ENCODE measurements around the gene HECTD4. TPM values are rescaled to one million over a fixed set of nuclear protein-coding genes. Genes with fewer than 3 reads are reported as not detected.
A peak's percentile ranks its signal among the peaks of the same experiment; 100 is the strongest.

HECTD4 gene
- total and polyA plus RNA-seq, 9 of the 15 experiments (the other 6 are each of a cell fraction or from before 2014, with no cell fraction given): 3.5 to 33.3 (median 13.5) TPM

GRCh38 chr12:112342587-112342986 is 39.6 kb downstream of the HECTD4 start (continued):
- TF ChIP-seq ZNF395 (CRISPR knock-in tag; IDR thresholded peaks at IDR 0.05) (no peak), BRF2 (IDR thresholded peaks at IDR 0.05; ENCODE audit: borderline replicate concordance, insufficient read depth, insufficient read length) (no peak), ETS1 (conservative IDR thresholded peaks at IDR 0.05; ENCODE audit: control insufficient read depth, low read depth, low read length) (no peak), SIN3A (IDR thresholded peaks at IDR 0.05; ENCODE audit: borderline replicate concordance in 2 of 2, control insufficient read depth in 1 of 2, low read depth in 2 of 2, low read length in 2 of 2) (no peak), ZBTB12 (CRISPR knock-in tag; IDR thresholded peaks at IDR 0.05) (no peak), NFE2 (IDR thresholded peaks at IDR 0.05; ENCODE audit: low read depth) (peak; percentile 90), TRIM24 (IDR thresholded peaks at IDR 0.05) (0 out of 4 replicates have a peak, but pooled peaks of 1 of the 2 experiments have one; percentile 16), ZNF316 (IDR thresholded peaks at IDR 0.05) (peak; percentile 95), PYGO2 (tag; IDR thresholded peaks at IDR 0.05) (no peak), NFE2L1 (tag; IDR thresholded peaks at IDR 0.05; ENCODE audit: borderline replicate concordance, low read depth) (peak; percentile 91), FOXK2 (conservative IDR thresholded peaks at IDR 0.05 in 1 of 2, IDR thresholded peaks at IDR 0.05 in 1 of 2; ENCODE audit: low read depth in 2 of 2) (no peak), ARNT (IDR thresholded peaks at IDR 0.05) (no peak), MEIS2 (IDR thresholded peaks at IDR 0.05; ENCODE audit: partially characterized antibody) (peak; percentile 21), DPF2 (IDR thresholded peaks at IDR 0.05) (peak; percentile 57), RB1 (IDR thresholded peaks at IDR 0.05; ENCODE audit: low read depth) (no peak), NCOA2 (IDR thresholded peaks at IDR 0.05; ENCODE audit: partially characterized antibody in 2 of 2) (no peak), ATF1 (CRISPR knock-in tag; IDR thresholded peaks at IDR 0.05) (no peak), ATF1 (tag; IDR thresholded peaks at IDR 0.05) (peak; percentile 86), ZFX (CRISPR knock-in tag; IDR thresholded peaks at IDR 0.05) (no peak), XRCC3 (IDR thresholded peaks at IDR 0.05) (no peak)
- TF ChIP-seq, protein P1, sequence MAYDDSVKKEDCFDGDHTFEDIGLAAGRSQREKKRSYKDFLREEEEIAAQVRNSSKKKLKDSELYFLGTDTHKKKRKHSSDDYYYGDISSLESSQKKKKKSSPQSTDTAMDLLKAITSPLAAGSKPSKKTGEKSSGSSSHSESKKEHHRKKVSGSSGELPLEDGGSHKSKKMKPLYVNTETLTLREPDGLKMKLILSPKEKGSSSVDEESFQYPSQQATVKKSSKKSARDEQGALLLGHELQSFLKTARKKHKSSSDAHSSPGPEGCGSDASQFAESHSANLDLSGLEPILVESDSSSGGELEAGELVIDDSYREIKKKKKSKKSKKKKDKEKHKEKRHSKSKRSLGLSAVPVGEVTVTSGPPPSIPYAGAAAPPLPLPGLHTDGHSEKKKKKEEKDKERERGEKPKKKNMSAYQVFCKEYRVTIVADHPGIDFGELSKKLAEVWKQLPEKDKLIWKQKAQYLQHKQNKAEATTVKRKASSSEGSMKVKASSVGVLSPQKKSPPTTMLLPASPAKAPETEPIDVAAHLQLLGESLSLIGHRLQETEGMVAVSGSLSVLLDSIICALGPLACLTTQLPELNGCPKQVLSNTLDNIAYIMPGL (CRISPR knock-in tag; IDR thresholded peaks at IDR 0.05): no peak
- TF ChIP-seq, protein P2, sequence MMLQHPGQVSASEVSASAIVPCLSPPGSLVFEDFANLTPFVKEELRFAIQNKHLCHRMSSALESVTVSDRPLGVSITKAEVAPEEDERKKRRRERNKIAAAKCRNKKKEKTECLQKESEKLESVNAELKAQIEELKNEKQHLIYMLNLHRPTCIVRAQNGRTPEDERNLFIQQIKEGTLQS (IDR thresholded peaks at IDR 0.05): peak; percentile 31; the same call in 1 of the 2 replicates
- TF ChIP-seq, protein P2 (CRISPR knock-in tag; conservative IDR thresholded peaks at IDR 0.05): no peak

All from K562 (cell line).